ENCODE data around the gene TNN.

TNN gene

DNA sequence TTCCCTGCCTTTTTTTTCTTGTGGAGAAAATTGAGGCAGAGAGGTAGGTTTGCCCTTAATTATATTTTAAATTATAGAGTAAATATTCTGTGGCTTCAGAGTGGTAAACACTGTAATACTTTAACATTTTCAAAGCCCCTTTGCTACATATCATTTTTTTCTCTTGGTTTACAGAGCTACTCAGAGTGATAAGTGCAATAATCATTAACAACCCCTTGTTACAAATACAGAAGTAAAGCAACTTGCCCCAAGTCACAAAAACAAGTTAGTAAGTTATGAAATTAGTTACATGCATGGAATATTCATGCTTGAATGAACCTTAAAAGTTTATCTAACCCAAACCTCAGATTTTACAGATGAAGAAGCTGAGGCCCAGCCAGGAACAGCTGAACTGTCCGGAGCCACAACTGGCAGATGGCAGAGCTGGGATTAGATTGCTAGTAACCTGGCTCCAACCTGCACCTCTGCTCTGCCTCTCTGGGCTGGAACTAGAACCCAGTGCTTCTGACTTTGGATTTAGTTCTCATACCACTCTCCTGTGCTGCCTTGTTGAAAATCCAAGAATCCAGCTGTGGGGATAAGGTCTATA is 48.7 kb downstream of the TNN start:
- Histone ChIP-seq H3K4me3 (no peak overlapping the region), H3K27ac (no peak overlapping the region)
- no peak for DNase-seq (ENCODE audit: low spot score)
- TF ChIP-seq, protein P1, sequence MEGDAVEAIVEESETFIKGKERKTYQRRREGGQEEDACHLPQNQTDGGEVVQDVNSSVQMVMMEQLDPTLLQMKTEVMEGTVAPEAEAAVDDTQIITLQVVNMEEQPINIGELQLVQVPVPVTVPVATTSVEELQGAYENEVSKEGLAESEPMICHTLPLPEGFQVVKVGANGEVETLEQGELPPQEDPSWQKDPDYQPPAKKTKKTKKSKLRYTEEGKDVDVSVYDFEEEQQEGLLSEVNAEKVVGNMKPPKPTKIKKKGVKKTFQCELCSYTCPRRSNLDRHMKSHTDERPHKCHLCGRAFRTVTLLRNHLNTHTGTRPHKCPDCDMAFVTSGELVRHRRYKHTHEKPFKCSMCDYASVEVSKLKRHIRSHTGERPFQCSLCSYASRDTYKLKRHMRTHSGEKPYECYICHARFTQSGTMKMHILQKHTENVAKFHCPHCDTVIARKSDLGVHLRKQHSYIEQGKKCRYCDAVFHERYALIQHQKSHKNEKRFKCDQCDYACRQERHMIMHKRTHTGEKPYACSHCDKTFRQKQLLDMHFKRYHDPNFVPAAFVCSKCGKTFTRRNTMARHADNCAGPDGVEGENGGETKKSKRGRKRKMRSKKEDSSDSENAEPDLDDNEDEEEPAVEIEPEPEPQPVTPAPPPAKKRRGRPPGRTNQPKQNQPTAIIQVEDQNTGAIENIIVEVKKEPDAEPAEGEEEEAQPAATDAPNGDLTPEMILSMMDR (IDR thresholded peaks at IDR 0.05), result no peak

DNA sequence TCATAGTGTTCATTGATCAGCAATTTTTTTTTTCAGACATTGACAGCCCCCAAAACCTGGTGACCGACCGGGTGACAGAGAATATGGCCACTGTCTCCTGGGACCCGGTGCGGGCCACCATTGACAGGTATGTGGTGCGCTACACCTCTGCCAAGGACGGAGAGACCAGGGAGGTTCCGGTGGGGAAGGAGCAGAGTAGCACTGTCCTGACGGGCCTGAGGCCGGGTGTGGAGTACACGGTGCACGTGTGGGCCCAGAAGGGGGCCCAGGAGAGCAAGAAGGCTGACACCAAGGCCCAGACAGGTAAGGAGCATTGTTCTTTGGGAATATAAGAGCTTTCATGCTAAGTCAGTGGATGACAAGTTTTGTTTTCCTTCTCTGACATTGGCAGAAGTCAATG is 49.3 kb downstream of the TNN start:
- Histone ChIP-seq H3K27ac (no peak overlapping the region), H3K4me3 (no peak overlapping the region)
- TF ChIP-seq, protein P1 (IDR thresholded peaks at IDR 0.05), result no peak
- no peak for DNase-seq (ENCODE audit: low spot score)

DNA sequence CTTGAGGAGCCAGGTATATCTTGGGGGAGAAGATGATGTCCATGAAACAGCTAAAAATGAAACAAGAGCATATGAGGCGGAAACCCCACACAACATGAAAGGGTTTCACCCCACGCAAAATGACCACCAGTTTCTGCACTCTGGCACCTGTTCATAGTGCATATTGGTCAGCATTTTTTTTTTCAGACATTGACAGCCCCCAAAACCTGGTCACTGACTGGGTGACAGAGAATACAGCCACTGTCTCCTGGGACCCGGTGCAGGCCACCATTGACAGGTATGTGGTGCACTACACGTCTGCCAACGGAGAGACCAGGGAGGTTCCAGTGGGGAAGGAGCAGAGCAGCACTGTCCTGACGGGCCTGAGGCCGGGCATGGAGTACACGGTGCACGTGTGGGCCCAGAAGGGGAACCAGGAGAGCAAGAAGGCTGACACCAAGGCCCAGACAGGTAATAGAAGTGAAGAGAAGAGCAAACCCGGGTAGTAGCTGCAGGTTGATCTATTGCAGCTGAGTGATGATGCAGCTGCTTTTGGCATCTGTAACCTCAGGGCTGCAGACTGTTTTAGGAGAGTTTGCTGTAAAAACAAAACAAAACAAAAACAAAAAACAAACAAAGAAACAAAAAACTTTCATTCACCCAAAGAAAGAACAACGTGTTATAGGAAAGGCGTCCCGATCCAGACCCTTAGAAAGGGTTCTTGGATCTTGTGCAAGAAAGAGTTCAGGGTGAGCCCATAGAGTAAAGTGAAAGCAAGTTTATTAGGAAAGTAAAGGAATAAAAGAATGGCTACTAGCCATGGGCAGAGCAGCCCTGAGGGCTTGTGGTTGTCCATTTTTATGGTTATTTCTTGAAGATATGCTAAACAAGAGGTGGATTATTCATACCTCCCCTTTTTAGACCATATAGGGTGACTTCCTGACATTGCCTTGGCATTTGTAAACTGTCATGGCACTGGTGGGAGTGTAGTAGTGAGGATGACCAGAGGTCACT is 51.0 kb downstream of the TNN start:
- no peak overlapping the region for H3K4me3 ChIP-seq
- no peak overlapping the region for H3K27ac ChIP-seq
- TF ChIP-seq, protein P1 (IDR thresholded peaks at IDR 0.05), result no peak
- no peak for DNase-seq (ENCODE audit: low spot score)

DNA sequence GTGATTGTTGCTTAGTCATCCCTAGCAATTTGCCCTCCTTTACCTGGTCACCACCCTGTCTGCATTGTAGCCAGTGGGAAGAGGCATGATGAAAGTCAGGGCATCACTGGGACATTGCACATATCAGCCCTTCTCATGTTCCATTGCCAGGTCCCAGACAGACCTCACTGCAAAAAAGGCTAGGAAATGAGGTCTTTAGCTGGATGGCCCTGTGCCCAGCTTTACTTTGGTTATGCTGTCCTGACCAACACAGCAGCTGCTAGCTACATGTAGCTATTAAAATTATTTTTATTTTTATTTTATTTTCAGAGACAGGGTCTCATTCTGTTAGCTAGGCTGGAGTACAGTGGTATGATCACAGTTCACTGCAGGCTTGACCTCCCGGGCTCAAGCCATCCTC is 52.9 kb downstream of the TNN start:
- DNase-seq (ENCODE audit: low spot score), result no peak
- no peak overlapping the region for H3K27ac ChIP-seq
- H3K4me3 ChIP-seq, result no peak overlapping the region
- TF ChIP-seq, protein P1 (IDR thresholded peaks at IDR 0.05), result no peak

DNA sequence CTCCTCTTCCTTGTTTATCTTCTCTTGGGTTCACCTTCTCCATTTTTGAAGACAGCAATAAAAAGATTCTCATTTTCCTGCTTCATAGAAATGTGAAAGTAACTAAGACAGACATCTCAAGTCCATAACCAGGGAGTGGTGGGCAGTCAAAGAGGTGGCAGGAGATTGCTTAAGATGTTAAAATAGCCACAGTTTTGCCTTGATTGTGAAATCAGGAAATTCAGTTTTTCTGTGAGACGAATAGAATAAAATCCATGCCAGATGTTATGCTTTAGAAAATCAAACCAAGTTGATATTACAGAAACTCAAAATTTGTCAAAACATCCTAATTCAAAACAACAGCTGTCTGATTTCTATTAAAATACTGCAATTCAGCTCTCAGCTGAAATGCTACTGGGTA is 57.2 kb downstream of the TNN start:
- no peak overlapping the region for H3K4me3 ChIP-seq
- TF ChIP-seq, protein P1 (IDR thresholded peaks at IDR 0.05), result no peak
- DNase-seq (ENCODE audit: low spot score), result no peak
- H3K27ac ChIP-seq, result no peak overlapping the region

DNA sequence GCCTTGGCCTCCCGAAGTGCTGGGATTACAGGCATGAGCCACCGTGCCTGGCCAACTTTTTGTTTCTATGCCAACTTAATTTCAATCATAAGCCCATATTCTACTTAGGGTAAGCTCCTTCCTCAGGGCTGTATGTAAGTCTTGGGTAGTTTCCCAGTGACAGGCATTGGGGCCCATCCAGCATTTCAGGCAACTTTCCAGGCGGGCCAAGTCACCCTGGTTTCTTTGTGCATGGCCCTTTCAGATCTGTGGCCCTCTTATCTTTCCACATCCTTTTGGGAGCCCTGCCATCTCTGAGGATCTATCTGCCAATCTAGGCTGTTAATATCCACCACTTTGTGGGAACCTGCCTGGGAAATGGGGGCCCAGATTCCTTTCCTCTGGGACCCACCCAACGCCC is 58.7 kb downstream of the TNN start:
- Histone ChIP-seq H3K27ac (no peak overlapping the region), H3K4me3 (no peak overlapping the region)
- DNase-seq (ENCODE audit: low spot score), result no peak
- TF ChIP-seq, protein P1 (IDR thresholded peaks at IDR 0.05), result no peak
